GM18517 (cell line): ENCODE measurements around the gene EPB41L1.

Source experiments
- ATAC-seq: cut with Tn5 transposase; IDR thresholded peaks from one replicate; pipeline ENCODE4 v1.9.1; 2021; ENCODE audit warnings: mild to moderate bottlenecking, moderate library complexity; ENCODE audit not compliant: unreplicated experiment

The EPB41L1 gene

DNA sequence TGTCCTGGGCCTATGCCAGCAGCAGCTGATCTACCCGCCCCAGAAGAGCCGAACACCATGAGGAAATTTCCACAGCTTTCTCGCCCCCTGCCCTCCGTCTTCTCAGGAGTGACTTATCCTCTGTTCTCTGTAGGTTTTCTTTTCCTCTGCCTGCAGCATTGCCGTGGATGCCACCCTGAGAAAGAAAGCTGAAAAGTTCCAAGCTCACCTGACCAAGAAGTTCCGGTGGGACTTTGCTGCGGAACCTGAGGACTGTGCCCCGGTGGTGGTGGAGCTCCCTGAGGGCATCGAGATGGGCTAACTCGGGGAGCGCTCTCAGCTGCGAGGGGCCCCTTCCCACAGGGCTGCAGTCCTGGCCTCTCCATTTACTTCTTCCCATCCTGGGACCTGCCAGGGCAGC is 100.9 kb downstream of the EPB41L1 start:
- no peak for ATAC-seq

- ATAC-seq, result no peak
These were observed 104.9 kb downstream of the EPB41L1 start for GRCh38 chr20:36259177-36260061.

GRCh38 chr20:36260316-36260715 is 105.8 kb downstream of the EPB41L1 start:
- no peak for ATAC-seq

DNA sequence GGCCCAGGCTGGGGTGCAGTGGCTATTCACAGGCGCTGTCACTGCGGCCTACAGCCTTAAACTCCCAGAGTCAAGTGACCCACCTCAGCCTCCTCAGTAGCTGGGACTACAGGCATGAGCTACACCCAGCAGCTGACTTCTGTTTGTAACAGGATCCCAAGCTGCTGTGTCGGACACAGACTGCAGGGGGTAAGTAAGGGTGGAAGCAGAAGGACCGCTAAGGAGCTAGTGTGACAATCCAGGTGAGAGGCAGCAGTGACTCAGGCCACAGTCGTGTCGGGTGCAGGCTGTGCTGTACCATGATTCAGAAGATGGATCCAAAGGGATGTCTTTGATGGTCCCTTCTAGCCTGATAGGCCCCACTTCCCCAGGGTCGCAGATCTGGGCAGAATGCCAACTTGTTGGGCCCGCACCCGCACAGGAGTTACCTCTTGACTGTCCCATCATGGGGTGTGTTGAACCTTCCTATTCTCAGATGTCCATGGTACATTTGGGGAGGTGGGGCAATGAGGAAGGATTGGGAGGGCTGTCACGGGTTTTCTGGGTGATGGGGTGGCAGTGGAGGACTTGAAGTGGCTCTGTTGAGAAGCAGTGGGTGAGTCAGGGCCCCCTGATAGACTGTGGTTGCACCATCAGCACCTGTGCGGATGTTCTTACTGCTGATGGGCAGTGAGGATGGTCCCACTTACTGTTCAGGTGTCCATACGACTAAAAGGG is 107.0 kb downstream of the EPB41L1 start:
- no peak for ATAC-seq

DNA sequence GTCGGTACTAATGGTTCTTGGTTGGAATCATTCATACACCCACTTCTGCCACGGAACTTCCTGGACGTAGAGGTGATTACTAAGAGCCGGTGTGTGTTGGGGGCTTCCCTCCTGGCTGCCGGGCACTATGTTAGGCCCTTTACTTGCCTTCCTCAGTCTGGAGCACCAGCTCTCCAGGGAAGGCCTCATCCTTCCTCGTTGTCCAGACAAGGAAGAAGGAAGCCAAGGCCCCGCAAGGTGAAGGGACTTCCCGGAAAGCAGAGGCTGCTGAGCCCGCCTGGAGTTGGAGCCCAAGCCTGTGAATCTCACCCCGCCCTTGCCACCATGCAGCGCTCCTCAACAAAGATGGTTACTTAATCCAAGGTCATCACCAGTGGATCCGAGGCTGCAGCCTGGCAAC is 107.9 kb downstream of the EPB41L1 start:
- no peak for ATAC-seq

DNA sequence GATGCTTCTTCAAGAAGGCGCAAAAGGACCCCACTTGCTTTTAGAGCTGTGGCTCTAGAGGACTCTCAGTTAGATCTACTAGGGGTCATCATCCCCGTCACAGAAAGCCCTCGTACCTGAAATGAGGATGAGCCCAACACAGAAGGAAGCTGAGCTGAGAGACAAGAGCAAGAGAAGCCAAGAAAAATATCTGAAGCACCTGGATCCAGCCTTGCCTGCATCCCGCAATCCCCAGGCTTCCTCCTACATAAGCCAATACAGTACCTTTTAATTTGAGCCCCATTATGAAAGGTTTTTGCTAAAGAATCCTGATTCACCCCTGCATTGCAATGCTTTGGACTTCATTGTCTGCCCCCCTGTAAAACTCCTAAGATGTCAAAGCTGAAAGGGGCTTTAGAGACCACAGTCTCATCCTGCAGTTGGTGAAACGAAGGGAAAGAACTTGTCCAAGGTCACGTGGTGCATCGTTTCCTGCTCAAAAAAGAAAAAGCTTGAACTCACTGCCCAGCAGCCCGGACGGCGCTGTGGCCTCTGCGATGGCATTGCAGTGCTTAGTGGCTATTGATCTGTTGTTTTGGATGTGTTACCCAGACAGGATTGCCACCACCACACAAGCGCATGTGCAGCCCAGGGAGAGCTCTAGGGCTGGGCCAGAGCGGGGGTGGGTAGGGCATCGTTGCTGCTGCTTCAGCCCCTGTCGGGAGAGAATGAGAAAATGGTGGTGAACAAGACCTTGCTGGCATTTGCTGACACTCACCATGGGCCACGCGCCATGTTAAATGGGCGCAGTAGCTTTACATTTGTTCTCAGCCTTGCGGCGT is 110.1 kb downstream of the EPB41L1 start:
- no peak for ATAC-seq

GRCh38 chr20:36266189-36266588 is 111.6 kb downstream of the EPB41L1 start:
- no peak for ATAC-seq

- no peak for ATAC-seq
These were observed 113.3 kb downstream of the EPB41L1 start for GRCh38 chr20:36267605-36268381.

GRCh38 chr20:36268440-36269342 is 114.2 kb downstream of the EPB41L1 start:
- ATAC-seq, result no peak

- ATAC-seq, result no peak
These were observed 115.0 kb downstream of the EPB41L1 start for GRCh38 chr20:36269507-36269906.

- no peak for ATAC-seq
These were observed 116.5 kb downstream of the EPB41L1 start for GRCh38 chr20:36270744-36271638.

DNA sequence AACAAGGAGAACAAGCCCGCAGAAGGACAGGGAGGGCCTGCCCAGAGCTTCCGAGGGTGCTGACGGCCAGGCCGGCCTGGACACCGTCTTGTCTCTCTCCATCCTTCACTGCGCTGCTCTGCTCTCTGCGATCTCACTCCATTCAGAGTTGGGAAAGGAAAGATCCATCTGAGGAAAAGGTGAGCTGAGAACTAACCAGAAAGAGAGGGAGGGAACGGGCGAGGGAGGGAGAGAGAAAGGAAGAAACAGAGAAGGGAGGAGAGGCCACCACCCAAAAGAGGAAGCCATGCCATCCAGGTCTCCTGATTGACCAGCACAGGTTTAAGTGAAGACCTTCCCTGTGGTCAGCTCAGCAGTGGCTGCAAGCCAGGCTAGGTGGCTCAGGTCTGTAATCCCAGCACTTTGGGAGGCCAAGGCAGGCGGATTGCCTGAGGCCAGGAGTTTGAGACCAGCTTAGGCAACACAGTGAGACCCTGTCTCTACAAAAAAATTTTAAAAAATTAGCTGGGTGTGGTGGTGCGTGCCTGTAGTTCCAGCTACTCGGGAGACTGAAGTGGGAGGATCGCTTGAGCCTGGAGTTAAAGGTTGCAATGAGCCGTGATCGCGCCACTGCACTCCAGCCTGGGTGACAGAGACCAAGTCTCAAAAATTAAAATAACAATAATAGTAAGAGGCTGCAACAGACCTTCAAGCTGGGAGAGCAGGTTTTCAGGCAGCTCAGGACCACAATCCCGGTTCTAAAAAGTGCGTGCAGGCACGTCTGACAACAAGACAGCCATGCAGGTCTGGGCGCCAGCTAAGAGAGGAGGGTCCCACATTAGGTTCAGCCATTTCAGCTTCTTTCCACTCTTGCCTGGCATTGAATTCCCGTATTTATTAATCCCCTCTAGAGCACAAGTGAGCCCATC is 117.4 kb downstream of the EPB41L1 start:
- no peak for ATAC-seq

DNA sequence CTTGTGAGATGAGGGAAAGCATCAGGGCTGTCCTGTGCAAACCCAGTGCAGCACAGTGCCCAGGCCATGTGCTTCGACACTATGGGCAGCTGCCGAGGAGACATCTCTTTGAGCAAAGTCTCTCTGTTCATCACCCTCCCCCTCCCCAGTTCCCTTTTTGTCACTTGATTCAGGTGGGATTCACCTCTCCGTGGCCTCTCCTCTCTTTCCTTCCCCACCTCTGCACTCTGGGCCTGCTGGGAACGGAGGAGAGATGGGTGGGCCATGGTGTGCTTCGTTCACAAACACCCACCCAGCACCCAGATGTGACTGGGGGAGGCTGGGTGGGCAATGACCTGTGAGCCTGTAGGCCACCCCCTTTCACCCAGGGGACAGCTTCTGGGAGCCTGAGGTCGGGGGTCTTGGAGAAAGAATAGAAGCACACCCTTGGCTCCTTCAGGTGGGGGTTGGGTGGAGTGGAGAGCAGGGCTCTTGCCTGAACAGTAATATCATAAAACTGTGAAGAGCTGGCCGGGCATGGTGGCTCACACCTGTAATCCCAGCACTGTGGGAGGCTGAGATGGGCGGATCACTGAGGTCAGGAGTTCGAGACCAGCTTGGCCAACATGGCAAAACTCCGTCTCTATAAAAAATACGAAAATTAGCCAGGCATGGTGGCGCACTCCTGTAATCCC is 118.1 kb downstream of the EPB41L1 start:
- no peak for ATAC-seq

- no peak for ATAC-seq
These were observed 119.1 kb downstream of the EPB41L1 start for GRCh38 chr20:36273414-36274180.

DNA sequence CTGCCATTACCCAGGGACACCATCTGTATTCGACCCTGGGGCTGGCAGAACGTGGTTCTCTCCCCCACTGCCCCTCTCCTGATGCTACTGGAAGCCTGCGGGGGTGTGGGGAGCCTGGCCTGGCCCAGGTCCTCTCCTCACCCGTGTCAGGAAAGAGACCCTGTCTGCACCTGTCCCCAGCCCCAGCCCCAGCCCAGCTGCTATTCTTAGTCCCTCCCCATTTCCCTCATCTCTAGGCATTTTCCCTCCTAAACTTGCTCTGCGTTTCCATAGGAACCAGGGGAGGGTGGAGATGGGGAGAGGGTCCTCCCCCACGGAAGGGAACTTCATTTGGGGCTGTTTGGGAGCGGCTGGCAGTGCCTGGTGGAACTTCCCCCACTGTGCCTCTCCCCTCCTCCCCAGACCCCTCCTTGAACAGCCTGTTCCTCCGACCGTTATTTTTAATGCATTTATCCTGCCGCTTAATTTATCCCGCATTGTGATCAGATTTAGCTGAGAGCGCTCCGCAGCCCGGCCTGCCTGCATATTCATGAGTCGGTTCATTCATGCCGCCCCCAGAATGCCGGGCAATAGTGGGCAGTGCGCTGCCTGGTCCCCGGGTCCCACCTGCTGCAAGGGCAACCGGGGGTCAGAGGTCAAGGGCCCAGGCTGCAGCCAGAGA is 119.8 kb downstream of the EPB41L1 start:
- ATAC-seq, result no peak

DNA sequence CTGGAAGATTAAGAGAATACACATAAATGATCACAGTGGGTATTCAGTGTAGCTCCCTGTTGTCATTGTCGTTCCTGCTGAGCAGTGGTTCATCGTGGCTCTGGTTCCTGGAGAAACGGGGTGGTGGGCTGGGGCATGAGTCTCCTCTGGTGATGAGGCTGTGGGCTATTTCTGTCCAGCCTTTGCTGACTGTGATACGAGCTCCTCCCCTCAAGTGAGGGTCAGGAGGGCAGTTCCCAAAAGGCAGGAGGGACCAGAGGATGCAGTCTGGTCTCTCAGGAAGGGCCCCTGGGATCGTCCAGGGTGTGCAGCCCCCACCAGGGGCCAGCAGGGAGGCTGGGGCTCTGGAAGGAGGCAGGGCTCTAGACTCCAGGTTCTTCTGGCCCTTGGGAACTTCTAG is 120.5 kb downstream of the EPB41L1 start:
- ATAC-seq, result no peak
